LNCAP (cell line): Measurements from ENCODE around the gene ARF1.

Source experiments
- TF ChIP-seq, protein P1 (sequence below): fragments of 450-650 bp; IDR thresholded peaks from 2 replicates; pipeline ENCODE4 v1.5.1; 2017; ENCODE audit warnings: mild to moderate bottlenecking

ARF1 gene

DNA sequence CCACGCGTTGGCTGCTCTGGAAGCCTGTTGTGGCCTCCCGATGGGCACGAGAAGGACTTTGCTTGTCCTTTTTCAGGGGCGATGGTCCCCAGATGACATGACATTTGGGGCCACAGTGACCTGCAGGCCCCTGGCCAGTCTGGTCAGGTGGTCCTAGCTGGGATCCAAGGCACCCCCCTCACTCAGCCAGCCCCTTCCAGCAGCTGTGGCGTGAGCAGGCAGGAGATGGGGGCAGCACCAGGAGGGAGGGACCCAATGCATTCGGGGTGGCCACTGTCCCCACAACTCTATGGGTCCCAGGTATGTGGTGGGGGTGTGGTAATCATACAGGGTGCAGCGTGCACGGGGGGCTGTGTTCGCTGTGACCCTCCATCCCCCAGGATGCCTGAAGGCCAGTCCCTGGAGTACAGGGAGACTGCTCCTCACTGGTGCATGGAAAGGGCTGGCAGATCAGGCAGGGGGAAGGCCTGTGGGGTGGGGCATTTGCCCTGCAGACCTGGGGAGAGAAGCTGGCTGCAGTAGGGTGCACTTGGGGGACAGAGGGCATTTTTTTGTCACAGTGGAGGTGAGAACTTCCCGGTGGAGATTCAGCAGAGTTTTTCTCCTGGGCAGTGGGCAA is 44.0 kb upstream of the ARF1 start:
- TF ChIP-seq, protein P1, sequence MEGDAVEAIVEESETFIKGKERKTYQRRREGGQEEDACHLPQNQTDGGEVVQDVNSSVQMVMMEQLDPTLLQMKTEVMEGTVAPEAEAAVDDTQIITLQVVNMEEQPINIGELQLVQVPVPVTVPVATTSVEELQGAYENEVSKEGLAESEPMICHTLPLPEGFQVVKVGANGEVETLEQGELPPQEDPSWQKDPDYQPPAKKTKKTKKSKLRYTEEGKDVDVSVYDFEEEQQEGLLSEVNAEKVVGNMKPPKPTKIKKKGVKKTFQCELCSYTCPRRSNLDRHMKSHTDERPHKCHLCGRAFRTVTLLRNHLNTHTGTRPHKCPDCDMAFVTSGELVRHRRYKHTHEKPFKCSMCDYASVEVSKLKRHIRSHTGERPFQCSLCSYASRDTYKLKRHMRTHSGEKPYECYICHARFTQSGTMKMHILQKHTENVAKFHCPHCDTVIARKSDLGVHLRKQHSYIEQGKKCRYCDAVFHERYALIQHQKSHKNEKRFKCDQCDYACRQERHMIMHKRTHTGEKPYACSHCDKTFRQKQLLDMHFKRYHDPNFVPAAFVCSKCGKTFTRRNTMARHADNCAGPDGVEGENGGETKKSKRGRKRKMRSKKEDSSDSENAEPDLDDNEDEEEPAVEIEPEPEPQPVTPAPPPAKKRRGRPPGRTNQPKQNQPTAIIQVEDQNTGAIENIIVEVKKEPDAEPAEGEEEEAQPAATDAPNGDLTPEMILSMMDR: no peak

DNA sequence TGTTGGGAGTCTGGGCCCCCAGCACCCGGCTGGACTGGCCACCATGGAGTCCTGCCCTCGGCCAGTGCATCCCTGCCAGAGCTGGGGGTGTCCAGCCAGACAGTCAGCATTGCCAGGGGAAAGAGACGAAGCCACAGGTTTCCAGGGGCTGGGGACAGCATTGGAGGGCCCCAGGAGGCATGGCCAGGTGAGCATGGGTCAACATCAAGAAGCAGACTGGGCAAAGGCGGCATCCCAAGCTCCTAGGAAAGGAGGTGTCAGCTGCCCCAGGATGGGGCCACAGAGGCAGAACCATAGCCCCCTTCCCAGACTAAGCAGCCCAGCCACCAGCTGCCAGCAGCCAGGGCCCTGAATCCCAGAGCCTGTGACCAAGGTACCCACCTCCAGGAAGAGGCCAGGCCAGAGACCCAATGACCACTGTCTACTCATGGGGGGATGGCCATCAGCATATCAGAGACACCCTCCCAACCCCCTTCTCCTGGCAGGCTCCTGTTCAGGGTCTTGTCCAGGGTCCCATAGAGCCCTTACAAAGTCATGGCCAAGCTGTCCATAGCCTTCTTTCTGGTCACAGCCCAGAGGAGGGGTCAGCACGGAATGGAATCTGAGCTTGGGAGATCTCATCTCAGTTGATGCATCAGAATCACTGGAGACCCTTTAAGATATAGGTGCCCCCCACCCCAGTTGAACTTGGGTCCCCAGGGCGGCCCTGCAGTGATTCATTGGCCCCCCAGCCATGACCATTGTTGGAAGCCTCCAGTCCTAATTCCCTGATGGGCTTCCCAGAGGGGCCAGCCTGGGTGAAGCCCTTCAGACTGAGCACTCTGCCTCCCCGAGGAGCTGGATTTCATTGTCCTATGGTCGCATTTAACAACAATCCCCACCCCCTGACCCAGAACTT is 43.3 kb upstream of the ARF1 start:
- TF ChIP-seq, protein P1: no peak

DNA sequence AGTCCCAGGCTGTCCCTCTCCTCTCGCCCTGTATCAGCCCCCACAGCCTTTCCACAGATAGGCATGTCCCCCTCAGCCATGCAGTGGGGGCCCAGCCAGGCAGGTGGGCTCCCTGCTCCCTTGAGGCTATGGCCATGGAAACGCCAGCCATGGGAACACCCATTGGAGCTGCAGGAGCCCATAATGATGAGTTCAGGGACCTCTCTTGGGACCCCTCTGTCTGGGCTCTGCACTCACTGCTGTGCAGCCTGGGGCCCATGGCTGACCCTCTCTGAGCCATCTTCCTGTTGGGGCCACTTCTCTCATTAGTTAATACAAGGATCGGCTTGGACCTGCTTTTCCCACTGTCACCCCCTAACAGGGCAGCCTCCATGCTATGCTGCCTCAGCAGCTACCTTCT is 42.5 kb upstream of the ARF1 start:
- TF ChIP-seq, protein P1: no peak

DNA sequence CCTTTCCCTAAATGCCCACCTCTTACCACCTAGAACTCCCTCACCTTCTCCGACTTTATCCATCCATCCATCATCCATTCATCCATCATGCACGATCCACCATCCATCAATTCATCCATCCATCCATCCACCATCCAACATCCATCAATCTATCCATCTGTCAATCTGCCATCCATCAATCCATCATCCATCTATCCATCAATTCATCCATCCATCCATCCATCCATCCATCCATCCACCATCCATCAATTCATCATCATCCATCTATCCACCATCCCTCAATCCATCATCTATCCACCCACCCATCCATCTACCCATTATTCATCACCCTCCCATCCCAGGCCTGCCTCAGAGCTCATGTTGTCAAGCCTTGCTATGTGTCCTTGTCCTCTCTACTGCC is 41.2 kb upstream of the ARF1 start:
- TF ChIP-seq, protein P1: no peak

DNA sequence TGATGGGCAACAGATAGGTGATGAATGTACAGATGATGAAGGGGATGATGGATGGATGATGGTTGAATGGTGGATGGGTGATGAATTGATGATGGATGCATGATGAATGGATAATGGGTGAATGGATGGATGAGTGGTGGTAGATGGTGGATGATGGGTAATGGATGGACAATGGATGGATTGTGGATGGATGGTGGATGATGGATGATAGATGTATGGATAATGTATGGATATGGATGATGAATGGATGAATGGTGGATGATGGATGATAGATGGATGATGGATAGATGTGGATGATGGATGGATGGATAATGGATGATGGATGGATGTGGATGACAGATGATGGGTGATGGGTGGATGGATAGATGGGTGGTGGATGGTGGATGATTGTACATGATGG is 40.0 kb upstream of the ARF1 start:
- TF ChIP-seq, protein P1: no peak

DNA sequence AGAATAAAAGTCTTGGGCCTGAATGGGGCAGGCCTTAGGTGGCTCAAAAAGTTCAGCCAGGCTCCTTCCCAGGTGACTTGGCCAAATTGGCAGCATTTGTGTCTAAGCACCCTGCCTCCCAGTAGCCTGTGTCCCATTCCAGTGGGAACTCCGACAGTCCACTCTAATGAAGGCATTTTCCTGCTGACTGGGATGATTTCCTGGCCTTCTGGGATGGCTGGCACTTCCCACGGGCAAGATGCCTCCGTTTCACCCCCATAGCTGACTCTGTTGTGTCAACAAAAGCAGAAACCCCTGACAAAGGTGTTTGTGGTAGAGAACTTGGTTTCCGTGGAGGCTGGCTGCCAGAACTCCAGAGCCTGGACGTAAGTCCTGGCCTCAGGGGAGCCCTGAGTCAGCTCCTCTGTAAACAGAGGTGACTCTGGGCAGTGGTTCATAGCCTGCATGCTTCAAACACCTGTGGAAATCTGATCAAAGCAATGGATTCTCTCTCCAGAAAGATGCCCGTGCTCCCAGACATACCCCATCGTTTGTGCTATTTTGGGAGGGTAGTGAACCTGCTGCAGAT is 39.1 kb upstream of the ARF1 start:
- TF ChIP-seq, protein P1: no peak

DNA sequence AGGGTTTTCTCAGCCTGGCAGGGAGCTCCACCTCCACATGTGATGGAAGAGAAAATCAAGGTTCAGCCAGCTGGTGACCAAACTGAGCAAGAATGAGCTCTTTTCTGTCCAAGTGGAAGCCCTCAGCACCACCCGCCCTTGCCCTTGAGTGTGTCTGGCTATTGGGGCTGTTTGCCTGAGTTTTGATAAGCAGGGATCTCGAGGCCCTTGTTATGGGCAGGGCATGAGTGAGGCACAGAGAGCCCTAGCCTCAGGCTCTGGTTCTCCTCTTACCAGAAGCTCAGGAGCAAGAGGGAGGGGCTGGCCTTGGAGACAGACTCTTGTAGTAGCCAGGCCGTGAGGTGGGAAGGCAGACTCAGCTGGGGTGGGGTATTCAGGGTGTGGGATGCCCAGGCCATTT is 37.5 kb upstream of the ARF1 start:
- TF ChIP-seq, protein P1: no peak
